Fibroblast of skin of back (primary cell): Measurements from ENCODE around the gene ABHD5.

ENCODE experiments used
- DNase-seq: peaks from one replicate; pipeline ENCODE4 v3.0.0-alpha.2; 2013

ABHD5 gene

DNA sequence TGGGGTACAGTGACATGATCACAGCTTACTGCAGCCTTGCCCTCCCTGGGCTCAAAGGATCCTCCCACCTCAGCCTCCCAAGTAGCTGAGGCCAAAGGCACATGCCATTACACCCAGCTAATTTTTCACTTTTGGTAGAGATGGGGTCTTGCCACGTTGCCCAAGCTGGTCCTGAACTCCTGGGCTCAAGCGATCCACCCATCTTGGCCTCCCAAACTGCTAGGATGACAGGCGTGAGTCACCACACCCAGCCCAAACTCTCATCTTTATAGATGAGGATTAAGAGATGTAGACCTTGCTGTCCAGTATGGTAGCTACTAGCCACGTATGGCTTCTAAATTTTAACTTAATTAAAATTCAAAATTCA, 4.4 kb upstream of the ABHD5 start:
- DNase-seq, result no peak

DNA sequence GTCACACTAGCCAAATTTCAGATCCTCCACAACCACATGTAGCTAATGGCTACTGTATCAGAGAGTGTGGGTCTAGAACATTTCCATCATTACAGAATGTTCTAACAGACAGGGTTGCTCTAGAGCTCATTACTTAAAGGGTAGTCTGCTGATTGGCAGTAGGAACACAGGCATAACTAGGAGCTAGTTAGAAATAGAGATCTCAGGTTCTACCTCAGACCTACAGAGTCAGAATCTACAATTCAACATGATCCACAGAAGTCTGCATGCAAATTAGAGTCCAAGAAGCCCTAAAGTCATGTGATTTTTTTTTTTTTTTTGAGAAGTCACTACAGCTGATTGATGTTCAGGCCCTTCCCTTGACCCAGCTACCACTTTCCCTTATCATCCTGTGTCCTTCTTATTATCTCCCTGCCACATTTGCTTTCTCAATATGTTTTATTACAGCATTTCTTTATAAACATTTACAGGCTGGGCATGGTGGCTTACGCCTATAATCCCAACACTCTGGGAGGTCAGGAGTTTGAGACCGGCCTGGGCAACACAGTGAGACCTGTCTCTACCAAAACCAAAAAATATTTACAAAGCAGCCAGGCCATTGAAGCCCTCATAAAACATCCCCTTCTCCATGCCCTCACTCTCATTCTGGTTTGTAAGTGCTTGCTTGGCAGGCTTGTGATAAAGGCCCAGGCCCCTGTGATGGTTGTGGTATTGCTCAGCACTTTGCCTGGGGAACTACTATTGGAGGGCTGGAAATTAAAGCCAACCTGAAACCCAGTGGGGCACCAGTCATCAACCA, 3.8 kb upstream of the ABHD5 start:
- no peak for DNase-seq

DNA sequence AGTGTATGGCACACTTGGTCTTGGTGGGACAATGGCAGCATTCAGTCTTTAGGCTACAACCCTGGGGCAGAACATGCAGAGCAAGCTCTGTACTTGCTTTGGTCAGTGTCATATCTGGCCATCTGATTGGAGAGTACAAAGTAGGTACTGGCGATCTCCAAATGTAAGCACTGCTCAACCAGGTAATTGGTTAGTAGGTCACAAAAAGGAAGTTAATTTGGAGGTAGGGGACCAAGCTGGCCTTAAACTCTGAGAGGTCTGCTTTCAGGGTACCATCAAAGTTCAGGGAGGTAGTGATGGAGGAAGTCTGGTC, 3.3 kb upstream of the ABHD5 start:
- no peak for DNase-seq

DNA sequence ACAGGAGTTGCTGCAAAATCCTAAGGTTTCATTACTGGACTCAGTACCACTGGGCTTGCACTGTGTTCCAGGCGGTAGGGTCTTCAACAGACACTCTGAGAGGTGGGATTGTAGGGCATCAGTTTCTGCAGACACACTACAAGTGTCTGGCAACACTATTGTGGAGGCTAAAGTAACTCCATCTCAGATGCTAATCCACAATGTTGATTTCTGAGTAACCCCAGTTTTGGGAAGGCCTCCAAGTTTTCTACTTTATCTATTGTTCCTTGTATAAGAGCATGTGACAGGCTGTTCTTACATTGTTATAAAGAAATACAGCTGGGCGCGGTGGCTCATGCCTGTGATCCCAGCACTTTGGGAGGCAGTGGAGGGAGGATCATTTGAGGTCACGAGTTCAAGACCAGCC, 2.5 kb upstream of the ABHD5 start:
- no peak for DNase-seq

DNA sequence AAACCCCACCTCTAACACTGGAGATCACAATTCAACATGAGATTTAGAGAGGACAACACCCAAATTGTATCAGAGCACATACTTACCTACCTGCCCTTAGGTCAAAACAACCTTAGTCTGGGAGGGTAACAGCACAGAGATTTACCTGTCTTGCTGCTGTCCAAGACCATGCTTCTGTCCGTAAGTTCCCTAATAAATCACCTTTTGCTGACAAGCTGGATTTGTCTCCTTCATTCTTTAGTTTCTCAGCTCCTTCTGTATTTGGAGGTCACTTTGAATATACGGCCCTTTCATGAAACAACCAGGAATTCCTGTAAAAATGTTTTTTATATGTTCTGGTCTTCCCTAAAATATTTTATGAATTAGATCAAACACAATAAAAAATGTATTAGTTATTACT, 1.6 kb upstream of the ABHD5 start:
- no peak for DNase-seq

DNA sequence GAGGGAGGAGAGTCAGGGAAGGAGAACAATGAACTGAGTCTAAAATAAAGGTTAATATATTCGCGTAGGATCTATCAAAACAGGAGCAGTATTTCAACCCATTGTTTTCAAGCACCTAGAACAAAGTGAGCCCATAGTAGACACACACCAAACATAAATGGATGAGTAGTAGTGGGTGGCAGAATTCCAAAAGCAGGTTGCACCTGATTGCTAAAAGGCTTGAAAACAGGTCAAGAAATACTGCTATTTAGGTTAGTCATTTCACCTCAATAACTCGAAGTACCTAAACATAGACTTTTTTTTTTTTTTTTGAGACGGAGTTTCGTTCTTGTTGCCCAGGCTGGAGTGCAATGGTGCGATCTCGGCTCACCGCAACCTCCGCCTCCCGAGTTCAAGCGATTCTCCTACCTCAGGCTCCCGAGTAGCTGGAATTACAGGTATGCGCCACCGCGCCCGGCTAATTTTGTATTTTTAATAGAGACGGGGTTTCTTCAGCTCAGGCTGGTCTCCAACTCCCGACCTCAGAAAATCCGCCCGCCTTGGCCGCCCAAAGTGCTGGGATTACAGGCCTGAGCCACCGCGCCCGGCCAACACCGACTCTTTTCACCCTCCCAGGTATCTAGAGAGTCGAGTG, 855 bp upstream of the ABHD5 start:
- DNase-seq, result no peak

DNA sequence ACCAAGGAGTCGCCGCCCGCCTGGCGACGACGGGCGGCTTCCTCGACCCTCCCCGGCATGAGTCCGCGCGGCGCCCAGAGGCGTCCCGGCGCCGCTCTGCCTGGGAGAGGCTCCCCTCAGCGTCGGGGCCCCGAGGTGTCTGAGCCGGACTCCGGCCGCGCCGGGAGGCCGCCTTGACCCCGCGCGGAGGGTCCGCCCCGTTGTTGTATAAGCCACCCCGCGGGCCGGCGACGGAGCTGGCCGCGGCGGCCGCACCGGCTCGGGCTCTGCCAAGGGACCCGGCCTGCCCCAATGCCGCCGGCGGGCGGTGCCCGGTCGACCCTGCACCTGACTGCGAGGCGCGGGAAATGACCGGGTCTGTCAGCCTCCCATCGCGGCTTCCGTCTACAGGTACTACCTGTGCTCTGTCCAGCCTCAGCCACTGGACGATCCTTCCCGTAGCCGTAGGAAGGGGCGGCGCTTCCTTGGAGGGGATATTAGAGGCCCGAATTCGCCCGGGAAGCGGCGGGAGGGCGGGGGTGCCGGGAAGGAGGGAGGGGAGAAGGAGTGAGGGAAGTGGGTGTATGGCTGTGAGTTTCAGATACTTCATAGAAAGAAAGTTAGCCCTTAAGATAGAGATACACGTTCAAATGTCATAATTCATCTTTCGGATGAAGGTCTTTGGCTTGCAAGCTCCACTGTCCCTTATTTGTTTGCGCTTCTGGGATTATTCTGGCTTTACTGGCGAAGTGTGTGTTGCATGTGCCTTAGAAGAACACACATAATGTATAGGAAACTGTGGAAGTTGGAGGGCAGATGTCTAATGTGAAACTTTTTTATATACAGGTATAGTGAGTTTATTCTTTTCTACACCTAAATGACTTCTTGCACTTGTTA, 620 bp downstream of the ABHD5 start:
- peak; percentile 48 for DNase-seq

DNA sequence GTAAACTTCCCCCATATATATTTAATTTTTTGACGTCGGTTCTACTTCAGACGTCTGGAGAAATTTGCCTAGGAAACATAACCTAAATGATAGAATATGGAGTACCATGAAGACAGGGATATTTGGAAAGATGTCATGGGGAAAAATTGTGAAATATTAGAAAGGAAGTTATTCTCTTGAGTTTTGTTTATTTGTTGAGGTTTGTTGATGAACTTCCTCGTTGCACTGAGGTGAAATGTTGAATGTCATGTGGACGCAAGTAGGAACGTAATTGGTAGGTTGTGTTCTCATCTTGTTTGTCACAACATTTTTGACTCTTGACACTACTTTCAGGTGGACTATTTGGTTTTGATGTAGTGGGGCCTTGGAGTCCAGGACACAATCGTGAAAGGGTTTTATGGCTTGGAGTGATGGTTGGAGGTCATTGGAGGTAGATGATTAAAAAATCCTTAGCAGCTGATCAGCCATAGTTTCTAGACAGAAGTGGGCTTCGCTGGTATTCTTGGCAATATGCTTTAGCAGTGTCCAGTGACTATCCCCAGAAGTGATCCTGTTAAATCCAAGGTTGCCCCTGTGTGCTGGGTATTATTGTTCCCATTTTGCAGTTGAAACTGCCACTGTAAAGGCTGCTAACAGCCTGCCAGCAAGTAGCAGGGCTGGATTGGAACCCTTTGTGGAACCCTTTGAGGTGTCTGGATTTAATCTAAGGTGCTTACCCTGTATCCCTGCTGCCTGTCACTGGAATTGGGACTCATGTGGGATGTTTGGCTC, 1.5 kb downstream of the ABHD5 start:
- no peak for DNase-seq

DNA sequence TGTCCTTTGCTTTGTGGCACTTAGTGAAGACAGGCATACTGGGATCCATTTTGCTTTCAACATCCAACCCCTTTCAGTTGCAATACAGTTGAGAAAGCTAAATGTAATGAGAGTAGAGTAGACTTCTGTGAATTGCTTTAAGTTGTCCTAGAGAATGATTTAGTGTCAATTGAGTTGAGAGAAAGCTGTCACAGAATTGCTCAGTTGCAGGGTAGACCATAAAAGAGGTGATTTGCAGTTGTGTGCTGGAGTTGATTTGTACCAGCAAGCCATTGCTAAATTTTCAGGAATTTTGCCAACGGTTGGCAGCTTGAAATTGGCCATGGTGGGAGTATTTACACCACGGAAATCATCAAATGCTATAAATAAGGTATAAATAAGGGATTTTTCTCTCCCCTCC, 2.2 kb downstream of the ABHD5 start:
- DNase-seq, result no peak

DNA sequence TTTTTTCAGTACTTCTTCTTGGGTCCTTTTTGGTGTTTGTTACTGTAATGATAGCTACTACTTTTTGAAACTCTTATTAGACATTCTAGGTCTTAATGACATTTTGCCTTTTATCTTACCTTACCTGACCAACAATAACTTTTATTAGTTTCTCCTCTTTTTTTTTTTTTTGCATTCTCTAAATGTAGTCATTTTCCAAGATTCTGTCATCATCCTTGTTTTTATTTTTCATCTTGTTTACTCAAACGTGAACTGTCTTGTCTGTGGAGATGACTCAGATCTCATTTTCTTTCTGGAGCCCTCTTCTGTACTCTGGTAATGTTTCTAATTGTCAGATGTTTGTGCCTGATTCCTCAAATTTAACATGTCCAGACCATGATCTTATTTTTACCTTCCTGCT, 2.9 kb downstream of the ABHD5 start:
- DNase-seq, result no peak

DNA sequence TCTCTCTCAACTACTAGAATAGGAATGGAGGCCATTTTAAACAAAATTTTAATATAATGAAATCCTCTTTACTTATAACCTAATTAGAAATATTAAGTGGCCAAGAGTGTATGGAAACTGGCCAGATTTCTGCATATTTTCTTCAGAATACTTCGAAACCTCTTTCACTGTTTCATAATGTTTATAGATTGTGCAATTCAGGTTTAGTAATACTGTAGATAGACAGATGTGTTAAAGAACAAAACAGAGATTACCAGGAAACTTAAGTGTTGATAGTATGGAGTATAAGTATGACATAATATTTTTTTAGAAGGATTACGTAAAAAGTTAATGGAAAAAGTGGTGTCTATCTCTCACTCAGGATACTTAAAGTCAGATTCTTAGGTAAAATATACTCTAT, 4.7 kb downstream of the ABHD5 start:
- DNase-seq, result no peak

DNA sequence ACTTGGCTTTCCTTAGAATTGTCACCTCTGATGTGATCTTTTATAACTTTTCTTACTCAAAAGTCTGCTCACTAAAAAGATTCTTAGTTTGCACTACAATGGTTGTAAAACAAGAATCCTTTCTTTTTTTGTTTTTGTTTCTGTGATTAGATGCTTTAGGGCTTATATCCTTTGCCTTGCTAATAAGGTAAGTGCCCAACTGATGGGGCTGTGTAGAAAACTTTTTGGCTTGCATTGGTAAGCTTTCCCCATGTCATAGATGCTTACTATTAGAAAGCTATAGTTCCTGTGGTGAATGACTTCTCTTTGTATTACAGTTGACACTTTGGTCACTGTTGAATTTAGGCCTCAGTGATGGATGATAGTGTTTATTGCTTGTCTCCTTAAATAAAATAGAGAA, 5.1 kb downstream of the ABHD5 start:
- no peak for DNase-seq

DNA sequence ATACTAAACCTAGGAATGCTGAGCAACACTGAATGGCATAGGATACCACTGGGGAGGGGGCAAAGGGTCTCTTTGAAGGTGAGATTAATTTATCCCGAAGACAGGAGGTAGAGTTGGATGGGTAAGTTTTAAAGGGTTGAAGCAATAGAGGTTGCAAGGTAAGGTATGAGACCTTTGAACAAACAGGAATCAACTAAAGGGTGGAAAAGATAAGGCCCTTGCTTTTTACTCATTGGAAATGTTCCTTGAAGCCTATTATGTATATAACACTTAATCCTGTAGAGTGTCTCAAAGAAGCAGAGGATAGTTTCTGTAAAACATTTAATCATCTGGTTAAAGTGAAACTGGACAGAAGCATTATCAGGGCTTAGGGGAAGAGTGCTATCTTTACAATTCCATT, 5.7 kb downstream of the ABHD5 start:
- no peak for DNase-seq

DNA sequence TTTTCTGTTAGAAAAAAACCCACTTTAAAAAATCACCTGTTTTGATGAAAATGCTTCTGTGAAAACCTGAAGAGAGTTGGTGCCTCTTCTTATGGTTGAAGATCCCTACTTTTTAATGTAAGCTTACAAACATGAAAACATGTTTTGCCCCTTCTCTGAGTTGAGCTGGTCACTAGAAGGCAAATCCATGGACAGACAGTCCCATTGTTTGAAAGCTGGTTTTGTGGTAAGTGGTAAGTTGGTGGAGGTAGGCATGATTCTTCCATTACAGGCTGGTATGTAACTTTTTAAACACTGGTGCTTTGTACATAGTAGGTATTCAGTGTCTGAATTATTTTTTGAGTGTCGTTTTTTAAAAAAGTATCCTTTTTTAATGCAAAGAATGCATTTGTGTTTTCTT, 6.1 kb downstream of the ABHD5 start:
- DNase-seq, result no peak

DNA sequence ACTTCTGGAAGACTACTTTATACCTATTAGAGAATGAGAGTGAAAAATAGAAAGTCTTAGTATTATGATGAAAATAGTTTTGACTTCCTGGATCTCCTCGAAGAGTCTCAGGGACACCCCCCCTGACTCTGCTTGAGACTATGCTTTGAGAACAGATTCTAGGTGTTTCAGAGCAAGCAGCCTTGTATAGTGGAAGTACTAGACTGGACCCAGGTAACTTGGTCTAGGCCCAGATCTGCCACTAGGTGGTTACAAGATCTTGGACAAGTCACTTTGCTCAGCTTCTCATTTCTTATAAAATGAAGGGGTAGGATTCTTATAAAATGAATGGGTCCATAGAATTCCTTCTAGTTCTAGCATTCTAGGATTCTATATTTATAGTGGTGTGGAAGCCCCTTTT, 9.1 kb downstream of the ABHD5 start:
- no peak for DNase-seq

DNA sequence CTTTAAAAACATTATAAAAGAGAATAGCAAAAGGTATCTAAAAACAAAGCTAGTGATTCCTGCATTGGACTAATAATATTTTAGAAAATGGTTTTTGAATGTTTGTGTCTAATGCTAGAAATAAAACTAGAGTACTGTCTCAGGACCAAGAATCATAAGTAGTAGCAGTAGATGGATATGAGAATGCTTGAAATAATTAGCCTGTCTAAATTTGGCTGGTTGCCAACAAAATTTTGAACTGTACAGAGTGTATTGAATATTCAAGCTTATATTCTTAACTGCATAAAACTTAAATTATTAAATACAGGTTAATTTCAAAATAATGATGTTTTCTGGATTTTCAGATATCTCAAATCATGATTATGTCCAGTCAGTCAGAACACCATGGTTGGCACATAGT, 14.0 kb downstream of the ABHD5 start:
- no peak for DNase-seq

DNA sequence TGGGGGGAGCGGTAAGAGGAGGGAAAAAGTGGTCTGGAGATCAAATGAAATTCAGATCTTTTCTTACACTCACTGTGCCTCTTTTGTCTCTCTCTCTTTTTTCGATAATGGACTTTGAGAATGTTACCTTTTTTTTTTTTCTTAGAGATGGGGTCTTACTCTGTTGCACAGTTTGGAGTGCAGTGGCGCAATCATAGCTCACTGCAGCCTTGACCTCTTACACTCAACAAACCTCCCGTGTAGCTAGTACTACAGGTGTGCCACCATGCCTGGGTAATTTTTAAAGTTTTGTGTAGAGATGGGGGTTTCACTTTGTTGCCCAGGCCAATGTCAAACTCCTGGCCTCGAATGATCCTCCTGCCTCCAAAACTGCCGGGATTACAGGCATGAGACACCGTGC, 15.6 kb downstream of the ABHD5 start:
- DNase-seq, result no peak

DNA sequence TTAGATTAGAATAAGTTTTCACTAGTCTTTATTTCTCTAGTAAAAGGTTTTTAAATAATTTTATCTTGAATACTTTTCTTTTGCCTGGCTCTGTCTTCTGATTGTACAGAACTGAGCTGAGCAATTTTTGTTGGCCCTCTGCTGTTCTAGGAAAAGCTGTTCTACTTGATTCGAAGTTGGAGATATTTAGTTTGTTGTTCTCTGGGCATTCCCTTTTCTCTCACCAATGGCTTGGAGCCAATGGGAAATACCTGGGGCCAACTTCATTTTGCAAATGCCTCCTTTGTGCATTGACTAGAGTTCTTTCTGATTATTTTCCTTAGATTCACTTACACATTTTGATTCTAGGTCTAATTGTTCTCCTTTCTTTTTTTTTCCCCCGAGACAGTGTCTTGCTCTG, 16.5 kb downstream of the ABHD5 start:
- no peak for DNase-seq

DNA sequence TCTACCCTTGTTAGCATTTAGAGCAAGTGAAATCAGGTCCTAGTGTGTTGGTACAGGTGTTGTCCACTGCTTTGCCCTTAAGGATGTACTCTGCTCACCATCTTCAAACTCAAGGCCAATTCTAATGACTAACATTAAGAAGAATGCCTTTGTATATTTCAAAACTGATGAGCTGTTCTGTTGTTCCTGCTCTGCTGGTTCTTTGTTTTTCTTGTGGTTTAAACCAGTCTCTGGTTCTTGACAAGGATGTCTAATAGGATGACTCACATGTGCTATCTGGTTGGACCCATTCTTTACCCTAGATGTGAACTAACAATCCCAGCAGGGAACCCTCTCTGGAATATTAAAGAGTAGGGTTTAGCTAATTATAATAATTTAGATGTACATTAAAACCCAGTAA, 17.3 kb downstream of the ABHD5 start:
- DNase-seq, result peak; percentile 95

DNA sequence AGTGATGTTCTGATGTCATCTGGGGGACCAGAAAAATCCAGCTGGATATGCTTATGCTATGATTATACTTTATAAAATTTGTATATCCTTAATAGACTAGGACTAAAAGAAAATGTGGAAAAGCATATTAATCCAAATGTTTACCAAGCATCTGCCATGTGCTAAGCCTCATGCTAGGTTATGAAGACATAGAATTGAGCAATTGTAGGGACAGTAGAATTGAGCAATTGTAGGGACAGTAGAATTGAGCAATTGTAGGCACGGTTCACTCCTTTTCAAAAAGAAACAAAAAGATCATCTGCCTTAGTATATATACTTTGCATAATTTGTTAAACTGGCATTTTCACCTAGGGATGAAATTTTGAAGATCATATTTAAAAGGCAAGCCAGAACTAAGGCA, 18.3 kb downstream of the ABHD5 start:
- no peak for DNase-seq

DNA sequence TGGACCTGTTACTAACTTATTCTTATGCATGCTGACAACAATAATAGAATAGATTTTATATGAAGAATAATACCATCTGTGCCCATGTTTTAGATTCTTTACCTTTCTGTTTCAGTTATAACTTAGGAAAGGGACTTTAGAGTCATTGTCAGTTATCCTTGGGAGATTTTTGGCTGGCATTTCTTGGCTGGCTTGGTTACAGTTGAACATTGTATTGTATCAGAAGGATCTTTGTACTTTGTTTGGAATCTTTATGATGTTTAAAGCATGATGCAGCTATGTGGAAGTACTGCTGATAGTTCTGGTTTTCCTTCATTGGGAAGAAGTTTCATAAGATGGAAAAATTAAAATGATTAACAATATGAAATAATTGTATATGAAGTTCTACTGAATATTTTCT, 19.9 kb downstream of the ABHD5 start:
- DNase-seq, result no peak

DNA sequence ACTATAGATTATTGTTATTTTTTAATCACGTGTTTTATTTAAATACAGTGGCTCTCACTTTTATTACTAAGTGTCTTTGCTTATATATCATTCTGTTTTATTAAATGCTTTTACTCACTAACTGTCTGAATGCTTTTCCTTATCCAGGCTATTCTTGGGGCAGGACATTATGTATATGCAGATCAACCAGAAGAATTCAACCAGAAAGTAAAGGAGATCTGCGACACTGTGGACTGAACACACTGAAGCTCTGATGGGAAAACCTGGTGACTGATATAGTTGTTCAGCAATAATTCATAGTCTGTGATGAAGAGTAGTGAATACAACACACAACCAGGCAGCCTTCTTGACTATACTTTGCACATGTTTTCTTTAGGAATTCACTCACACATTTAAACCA, 27.6 kb downstream of the ABHD5 start:
- no peak for DNase-seq

DNA sequence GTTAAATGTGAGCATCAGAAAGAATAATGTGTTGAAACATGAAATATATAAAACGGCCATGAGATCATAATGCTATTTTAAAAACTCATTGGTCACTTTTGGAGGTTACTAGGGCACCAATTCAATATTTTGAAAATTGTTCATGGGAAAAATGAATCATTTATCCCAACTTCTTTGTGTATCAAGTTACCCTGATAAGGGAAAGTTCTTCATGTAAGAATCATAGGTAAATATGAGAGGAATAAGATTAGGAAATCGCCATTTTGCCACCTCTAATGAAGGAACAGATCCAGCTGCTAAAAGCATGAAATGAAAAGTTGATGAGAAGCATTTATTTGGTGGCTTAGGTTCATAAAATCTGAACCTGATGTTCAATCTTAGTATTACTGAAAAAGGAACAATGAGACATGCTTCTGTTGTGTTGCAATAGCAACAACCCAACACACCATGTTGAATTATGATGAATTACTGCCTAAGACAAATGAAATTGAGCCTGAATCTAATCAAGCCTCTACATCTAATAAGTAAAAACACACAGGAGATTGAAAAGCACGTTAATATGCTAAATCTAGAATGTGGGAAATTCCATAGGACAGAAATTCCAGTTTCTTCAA, 32.5 kb downstream of the ABHD5 start:
- peak; percentile 57 for DNase-seq
